Ishikawa (cell line): ENCODE measurements around the gene OR4K17.

ENCODE experiments used
- CREB1 ChIP-seq: IDR thresholded peaks from 2 replicates; pipeline ENCODE4 v1.6.1; 2012; ENCODE audit warnings: low read depth
- EP300 ChIP-seq: IDR thresholded peaks from 2 replicates; pipeline ENCODE4 v1.6.1; 2012; ENCODE audit warnings: borderline replicate concordance
- RAD21 ChIP-seq: IDR thresholded peaks from 2 replicates; pipeline ENCODE4 v1.6.1; 2012; ENCODE audit warnings: low read depth
- TEAD4 ChIP-seq: IDR thresholded peaks from 2 replicates; pipeline ENCODE4 v1.6.1; 2012
- YY1 ChIP-seq: IDR thresholded peaks from 2 replicates; pipeline ENCODE4 v1.6.1; 2012; ENCODE audit warnings: low read depth
- TF ChIP-seq, protein P1 (sequence below): IDR thresholded peaks from 2 replicates; pipeline ENCODE4 v1.6.1; 2012

- no peak for TF ChIP-seq EP300
- TF ChIP-seq YY1, result no peak
- TF ChIP-seq, protein P1, sequence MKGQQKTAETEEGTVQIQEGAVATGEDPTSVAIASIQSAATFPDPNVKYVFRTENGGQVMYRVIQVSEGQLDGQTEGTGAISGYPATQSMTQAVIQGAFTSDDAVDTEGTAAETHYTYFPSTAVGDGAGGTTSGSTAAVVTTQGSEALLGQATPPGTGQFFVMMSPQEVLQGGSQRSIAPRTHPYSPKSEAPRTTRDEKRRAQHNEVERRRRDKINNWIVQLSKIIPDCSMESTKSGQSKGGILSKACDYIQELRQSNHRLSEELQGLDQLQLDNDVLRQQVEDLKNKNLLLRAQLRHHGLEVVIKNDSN, result no peak
- no peak for TF ChIP-seq CREB1
- no peak for TF ChIP-seq TEAD4
- no peak for TF ChIP-seq RAD21
Observed at GRCh38 chr14:20138520-20138919, 28.0 kb downstream of the OR4K17 start, which contains the start of gene OR4N5.
